Right renal cortex interstitium (tissue), 3 donors: ENCODE results near the gene TRAPPC2L. TPM values are rescaled to one million over a fixed set of nuclear protein-coding genes. Genes with fewer than 3 reads are reported as not detected.
A peak's percentile ranks its signal among the peaks of the same experiment; 100 is the strongest.
"Not testable (repeated sequence)": the region's sequence is repeated elsewhere in the genome, so short reads cannot be mapped to it uniquely, and the experiment has no call there.

Experiments used
- DNase-seq, 3 donors: peaks; one replicate each; pipeline ENCODE4 v3.0.0-alpha.2; 2013; ENCODE audit warnings: low read depth in 3 of 3, low spot score in 2 of 3
- polyA plus RNA-seq, 3 donors: library from polyadenylated mRNA; unstranded; fragments of 120-200 nt; gene quantifications; one replicate each; pipeline ENCODE4 v1.2.1, GENCODE V29; 2013; ENCODE audit not compliant: insufficient read length in 3 of 3

Gene TRAPPC2L
- polyA plus RNA-seq, 3 donors = 82.1 to 103 (median 89.1) TPM

DNA sequence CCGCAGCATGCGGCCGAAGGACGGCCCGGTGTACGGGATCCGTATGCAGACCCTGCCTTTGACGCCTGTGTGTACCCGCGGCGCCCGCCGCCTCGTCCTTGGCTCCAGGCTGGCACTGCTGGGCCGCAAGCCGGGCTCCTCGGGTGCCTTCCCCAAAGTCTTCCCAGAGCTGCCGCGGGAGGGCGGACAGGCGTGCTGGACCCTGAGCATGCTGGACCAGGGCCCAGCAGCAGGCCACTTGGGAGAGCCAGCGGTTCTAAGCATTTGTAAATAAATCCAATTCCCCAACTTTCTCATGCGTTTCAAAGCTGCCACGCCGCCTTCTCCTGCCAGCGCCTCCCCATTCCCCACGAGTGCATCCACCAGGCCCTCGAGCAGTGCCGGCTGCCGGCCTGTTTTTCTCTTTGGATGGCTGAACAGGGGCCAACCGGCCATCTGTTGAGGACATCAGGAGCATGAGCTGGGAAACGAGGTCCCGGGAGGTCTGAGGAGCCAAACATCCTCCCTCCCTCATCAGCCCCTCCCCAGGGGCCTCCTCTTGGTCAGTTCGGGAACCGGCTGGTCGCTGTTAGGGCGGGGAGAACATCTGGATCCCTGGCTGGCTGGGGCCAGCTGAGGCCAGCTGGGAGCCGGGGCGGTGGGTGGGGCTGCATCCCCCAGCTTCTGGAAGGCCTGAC is 30.1 kb downstream of the TRAPPC2L start:
- DNase-seq = peak in 1 of 3 donors; percentile 30

DNA sequence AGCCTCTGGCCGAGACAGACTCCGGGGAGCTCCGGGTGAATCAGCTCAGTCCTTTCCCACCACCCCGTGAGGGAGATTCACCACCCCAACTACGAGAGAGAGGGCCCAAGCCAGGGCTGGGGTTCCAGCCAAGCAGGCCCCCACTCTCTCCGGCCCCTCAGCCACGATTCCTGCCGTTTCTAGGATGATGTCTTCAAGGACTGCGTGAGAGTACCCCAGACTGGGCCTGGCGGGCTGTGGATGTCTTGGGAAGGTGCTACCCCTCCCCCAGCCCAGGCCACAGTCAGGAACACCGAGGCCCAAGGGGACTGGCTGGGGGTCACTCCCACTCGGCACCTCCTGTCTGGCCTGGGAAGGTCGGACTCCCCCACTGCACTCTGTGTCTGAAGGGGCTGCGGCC is 31.1 kb downstream of the TRAPPC2L start:
- DNase-seq = no peak

DNA sequence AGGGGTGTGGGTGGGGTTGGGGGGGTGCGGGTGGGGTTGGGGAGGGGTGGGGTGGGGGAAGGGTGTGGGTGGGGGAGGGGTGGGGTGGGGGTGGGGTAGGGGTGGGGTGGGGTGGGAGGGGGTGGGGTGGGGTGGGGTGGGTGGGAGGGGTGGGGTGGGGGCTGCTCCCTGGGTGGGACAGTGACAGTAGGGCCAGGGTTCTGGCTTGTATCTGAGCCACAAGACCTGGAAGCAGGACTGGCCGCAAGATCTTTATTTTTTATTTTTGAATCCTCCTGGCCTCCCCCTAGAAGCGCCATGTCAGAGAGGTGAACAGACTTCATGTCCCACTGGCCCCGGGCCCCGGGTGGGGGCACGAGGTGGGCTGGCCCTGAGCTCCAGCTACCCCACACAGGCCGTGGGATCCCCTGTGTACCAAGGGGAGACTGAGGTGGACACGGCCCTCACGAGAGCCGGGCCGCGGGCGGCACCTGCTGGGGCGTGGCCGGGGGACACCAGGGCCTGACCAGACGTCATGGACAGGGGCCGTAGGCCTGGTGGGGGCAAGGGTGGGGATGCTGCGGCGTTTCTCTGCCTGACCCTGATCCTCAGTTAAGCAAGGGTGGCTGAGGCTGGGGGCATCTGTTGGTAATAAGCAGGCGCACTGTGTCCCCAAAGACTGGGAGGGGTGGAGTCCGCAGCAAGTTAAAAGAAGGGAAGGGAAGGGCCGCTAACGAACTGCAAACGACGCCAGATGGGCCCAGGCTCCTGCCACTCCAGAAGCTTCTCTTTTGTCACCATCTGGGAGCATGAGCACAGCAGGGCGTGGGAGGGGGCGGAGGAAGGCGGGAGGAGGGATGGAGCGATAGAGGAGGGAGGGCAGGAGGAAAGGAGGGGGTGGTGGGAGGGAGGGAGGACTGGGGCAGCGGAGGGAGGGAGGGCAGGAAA is 31.8 kb downstream of the TRAPPC2L start:
- DNase-seq = no peak

DNA sequence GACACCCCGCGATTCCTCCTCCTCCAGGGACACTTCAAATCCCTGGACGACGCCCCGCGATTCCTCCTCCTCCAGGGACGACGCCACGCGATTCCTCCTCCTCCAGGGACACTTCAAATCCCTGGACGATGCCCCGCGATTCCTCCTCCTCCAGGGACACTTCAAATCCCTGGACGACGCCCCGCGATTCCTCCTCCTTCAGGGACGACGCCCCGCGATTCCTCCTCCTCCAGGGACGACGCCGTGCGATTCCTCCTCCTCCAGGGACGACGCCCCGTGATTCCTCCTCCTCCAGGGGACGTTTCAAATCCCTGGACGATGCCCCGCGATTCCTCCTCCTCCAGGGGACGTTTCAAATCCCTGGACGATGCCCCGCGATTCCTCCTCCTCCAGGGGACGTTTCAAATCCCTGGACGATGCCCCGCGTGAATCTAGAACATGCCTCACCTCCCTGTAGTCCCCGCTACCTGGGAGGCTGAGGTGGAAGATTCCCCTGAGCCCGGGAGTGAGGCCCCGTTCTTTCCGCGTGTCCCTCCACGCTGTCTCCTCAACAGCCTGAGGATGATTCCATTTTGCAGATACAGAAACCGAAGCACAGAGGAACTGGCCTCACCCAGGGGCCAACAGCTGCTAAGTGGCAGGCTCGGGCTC is 32.9 kb downstream of the TRAPPC2L start:
- DNase-seq = not testable (repeated sequence)

DNA sequence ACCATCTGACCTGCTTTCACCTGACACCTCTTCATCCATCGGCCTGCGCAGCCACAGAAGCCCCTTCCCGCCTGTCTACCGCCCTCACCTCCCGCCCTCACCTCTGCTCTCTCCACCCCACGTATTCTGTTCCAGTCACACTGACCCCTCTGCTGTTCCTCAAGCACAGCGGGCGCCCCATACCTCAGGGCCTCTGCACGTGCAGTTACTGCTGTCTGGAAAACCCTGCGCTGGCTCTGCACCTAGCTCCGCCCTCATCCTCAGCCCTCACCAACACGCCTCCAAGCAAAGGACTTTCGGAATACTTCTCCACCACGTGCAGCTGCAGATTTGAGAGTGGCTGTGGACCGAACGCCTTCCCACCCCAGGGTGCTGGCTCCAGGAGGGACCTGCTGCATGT is 34.2 kb downstream of the TRAPPC2L start:
- DNase-seq = no peak

DNA sequence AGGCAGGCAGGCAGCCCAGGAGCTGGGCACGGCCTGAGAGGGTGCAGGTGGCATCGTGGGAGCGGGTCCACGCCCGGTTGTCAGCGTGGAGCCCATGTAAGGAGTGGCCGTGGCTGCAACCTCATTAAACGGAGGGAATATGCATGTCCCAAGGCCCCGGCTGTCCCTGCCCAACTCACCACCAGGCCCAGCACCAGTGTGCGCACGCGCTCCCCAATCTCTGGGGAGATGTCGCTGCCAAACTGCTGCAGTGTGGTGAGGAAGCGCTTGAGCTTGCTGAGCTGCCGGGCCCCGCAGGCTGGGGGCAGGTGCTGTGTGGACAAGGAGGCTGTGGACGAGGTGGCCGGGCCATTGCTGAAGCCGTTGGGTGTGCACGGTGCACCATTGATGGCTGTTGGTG is 35.1 kb downstream of the TRAPPC2L start:
- DNase-seq = no peak

DNA sequence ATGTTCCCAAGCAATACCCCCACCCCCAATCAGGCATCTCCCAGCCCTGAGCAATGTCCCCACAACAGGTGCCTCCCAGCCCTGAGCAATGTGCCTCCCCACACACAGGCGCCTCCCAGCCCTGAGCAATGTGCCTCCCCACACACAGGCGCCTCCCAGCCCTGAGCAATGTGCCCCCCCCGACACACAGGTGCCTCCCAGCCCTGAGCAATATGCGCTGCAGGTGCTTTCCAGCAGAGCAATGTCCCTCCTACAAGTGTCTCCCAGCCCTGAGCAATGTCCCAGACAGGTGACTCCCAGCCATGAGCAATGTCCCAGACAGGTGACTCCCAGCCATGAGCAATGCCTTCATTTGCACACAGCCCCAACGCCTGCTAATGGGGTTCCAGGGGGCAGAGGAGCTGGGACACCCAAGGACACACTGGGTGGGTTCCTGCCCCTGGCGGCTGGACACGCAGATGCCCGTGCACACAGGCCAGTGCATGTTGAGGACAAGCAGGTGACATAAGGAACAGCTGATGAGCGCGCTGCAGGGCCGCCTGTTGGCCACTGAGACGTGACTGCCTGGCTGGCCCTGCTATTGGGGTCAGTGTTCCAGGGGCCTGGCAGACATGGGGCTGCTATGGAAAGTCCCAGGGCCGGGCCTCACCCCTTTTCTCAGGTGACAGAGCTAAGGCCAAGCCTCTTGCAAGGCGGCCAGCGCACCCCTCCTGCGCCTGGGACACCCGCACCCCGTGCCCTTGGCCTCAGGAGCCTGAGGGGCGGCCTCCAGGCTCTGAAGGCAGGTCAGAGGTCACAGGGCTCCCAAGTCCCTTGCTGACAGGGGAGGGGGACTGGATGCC is 36.4 kb downstream of the TRAPPC2L start:
- no peak for DNase-seq

DNA sequence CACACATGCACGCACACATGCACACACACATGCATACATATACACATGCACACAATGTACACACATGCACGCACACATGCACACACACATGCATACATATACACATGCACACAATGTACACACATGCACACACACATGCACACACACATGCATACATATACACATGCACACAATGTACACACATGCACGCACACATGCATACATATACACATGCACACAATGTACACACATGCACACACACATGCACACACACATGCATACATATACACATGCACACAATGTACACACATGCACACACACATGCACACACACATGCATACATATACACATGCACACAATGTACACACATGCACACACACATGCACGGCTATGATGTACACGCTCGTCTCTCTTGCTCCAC is 37.3 kb downstream of the TRAPPC2L start:
- DNase-seq = not testable (repeated sequence)

DNA sequence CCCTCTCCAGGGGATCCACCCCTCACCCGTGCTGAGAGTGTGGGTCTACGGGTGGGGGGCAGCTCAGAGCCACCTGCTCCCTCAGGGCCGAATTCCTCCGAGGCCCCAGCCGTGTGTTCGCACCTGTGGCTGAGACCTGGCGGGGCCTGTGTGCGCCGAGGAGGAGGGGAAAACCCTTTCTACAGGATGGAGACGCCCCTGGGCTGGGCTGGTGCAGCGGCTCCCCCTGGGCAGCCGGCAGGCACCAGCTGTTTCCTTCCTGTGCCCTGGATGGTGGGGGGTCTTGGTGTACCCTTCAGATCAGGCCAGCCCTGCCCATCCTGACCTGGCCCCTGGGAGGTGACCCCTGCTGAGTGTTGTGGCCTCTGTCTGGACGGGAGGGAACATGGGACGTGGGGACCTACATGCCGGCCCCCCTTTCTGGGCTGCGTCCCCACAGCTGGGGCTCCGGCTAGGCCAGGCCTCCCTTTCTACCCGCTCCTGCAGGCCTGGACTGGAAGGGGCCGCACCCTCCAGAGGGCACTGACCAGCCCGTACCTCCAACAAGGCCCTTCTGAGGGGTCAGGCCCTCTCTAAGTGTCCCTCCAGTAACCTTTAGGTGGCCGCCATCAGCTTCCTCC is 37.9 kb downstream of the TRAPPC2L start:
- DNase-seq = no peak

DNA sequence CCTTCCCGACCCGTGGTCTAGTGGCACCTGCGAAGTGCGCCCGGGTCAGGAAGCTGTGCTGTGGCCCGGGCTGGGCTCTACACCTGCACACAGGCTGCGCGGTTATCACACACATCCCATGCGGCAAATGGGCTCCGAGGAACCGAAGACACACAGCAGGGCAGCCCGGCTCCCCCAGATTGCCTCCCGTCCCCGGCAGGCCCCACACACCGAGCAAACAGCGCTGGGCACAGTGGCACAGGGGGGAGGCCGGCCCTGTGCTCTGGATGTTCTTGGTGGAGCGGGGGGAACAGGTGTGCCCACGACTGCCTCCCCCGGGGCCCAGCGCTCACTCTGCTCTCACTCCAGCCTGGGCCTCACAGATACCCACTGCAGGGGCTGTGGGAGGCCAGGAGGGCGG is 38.4 kb downstream of the TRAPPC2L start:
- no peak for DNase-seq

DNA sequence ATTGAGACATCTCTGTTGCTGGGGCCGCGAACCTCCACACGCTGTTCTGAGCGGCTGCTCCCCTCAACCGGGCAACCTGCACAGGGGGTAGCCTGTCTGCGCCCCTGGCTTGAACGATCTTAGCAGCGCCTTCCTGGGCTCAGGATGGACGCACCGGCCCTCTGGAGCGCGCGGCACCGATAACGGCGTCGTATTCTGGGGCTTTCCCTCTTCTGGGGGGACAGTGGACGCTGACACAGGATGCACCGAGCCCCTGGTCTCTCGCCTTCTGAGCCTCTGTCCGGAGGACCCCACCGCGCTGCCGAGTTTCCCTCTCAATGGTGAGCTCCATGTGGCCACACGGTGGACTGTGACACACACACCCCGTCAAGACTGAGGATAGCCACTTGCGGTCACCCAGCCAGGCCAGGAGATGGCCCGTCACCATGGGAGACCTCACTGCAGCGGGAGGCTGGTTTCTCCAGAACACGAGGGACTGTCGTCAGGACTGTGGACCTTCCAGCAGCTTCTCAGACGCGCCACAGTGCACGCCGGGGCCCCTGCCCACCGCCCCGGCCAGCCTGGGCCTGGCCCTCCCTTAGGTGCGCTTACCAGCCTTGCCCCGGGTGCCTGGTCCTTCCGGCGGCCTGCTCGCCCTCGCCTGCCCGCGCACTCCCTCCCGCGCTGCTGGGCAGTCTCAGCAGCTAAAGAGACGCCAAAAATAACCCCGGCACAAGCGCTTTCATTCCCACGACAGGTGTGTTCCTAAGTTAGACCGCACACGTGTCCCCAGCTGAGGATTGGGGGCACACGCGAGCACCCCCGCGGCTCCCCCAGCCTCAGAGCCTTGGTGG is 39.5 kb downstream of the TRAPPC2L start:
- no peak for DNase-seq

DNA sequence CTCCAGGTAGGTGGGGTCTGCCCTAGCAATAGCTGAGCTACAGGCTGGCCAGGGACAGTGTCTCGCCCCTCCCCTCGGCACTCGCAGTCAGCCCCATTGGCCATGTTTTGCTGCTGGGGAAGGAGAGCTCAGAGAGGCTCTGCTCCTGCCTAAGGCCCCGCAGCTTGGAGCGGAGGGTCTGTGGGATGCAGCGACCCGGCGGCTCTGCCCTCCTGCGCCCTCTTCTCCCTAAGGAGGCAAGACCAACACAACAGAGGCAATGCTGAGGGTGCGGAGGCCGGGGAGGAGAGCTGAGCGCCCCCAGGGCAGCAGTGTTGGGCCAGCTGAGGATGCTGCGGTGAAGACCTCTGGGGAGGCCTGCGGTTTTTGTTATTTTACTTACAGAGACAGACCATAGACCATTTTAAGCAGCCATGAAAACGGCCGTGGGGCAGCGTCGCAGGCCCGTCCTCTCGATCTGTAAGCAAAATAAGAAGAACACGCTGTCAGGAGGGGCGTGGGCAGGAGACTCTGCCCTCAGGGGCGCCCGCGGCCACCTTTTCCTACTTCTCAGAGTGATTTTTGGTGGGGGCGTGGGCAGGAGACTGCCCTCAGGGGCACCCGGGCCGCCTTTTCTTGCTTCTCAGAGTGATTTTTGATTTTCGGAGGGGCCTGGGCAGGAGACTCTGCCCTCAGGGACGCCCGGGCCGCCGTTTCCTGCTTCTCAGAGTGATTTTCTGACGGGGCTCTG is 40.9 kb downstream of the TRAPPC2L start:
- DNase-seq = no peak

DNA sequence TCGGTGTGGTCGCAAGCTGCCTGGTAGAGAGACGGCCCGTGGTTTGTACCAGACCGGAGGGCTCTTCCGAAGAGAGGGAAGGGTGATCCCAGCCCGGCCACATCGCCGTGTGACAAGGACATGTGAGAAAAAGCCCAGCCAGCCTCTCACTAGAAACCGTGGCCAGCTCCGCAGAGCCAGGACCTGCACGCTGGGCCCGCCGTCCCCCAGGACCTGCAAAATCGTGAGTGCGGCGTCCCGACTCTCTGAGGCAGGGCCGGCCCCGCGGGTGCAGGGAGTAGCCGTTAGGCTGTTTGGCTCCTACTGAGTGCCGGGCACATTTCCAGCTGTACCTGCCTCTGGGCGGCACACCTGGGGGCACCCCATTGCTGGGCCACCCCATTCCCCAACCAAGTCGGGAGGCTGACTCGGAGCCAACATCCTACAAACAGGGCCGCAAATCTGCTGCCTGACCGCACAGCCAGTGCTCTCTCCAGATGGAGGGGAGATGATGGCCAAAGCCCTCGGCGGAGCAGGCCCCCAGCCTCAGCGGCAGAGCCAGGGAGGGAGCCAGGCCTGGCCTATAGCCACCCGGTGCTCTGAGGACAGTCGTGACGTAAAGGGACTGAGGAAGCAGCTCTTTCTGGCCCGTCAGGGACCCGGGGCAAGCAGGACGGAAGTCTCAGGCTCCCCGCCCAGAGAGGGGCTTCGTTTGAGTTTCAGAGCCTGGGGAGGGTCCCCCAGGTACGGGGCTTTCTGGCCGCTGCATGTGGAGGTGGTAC is 43.2 kb downstream of the TRAPPC2L start:
- DNase-seq = no peak

DNA sequence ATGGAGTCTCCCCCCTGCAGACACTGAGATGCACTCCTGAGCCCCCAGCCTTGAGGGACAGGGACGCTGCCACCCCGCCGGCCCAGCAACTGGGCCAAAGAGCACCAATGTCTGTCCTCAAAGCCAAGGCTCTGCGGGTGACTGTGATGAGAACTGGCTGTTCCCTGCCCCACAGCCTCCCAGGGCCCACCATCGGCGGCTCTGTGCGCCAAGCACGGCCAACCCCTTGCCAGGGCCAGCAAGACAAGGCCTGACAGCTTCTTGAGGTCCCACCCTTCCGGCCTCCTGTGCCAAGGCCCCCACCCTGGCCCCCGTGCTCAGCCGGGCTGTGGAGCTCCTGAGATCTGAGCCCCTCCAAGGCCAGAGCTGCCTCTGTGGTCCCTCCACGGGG is 43.7 kb downstream of the TRAPPC2L start:
- no peak for DNase-seq

DNA sequence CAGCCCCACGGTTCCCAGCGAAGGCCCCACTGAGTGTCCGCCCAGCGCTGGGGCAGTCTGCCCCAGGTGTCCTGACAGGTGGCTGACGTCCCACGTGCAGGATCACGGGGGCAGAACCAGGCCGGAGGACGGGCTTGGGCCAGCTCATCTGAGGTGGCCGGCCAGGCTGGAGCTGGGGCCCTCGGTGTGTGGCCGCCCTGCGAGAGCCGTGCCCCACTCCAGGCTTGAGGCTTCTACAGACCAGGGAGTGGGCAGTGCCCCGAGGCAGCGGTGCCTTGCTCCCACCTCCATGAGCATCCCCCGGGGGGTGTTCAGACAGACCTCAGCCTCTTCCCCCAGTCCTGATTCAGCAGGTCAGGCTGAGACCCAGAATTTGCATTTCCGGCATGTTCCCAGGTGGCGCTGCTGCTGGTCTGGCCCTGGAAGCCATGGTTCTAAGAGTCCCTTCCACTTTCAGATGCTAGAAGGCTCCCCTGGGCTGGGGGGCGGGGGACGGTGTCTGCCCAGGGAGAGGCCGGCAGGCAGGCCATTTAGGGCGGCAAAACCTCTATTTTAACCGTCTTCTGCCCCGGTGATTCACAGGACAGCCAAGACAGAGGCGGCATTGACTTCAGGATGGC is 44.9 kb downstream of the TRAPPC2L start:
- DNase-seq = no peak

DNA sequence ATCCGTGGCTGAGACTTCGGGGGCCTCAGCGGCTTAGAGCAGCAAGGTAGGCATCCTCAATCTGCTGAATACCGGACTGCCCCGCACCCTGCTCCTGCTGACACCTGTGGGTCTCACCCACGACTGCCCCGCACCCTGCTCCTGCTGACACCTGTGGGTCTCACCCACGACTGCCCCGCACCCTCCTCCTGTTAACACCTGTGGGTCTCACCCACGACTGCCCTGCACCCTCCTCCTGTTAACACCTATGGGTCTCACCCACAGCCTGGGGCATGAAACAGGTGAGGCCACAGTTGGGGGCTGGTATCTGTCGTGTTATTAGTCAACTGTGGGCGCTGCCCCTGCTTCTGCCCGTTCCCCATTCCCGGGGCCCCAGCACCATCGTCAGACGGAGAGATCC is 45.8 kb downstream of the TRAPPC2L start:
- no peak for DNase-seq

DNA sequence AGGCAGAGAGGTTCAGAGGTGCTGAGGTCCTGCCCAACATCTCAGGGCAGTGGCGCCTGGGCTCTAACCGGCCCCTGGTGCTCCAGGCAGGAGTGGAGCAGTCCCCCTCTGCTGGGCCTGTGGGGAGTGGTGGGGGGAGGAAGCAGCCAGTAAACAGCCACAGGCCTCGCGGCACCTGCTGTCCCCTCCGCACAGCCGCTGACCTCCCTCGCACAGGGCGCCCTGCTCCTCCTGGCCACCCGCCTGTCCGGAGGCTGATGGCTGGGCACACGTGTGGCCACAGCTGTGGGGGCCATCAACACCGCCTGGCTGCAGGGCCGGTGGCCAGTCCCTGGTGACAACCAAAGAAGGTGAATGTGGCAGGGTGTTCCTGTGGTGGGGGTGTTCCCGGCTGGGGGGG is 46.3 kb downstream of the TRAPPC2L start:
- DNase-seq = no peak
